ENCODE measurements around the gene CRYGN.

The CRYGN gene

DNA sequence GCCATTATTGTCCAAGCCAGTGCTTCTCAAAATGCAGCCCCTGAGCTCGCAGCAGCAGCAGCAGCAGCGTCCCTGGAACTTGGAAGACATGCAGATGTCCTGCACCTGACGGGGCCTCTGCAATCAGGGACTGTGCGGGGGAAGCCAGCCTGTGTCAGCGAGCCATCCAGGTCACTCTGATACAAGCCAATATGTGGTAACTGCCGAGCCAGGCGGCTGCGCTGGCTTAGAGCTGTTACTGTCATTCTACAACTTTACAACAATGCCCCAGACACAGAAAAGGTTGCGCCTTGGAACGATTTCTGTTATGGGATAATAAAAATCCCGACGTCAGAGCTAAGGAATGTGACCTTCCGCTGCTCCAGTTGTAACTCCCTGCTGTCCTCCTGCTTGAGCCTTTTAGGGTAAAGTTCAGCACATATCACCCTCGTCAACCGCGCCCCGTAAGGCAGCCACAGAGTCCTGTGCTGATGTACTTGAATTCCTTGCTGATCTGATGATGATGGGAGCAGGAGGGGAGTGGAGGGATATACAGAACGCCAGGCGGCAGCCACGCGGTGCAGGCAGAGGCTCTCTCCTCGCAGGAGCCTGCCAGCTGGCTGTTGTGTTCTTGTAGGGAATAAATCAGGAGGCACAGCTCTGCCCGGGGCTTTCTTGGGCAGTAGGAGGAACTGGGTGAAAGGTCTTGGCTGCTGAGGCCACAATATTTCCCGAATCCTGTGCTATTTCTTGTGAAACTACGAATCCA lies 20.0 kb upstream of the CRYGN start:
- no peak for DNase-seq

DNA sequence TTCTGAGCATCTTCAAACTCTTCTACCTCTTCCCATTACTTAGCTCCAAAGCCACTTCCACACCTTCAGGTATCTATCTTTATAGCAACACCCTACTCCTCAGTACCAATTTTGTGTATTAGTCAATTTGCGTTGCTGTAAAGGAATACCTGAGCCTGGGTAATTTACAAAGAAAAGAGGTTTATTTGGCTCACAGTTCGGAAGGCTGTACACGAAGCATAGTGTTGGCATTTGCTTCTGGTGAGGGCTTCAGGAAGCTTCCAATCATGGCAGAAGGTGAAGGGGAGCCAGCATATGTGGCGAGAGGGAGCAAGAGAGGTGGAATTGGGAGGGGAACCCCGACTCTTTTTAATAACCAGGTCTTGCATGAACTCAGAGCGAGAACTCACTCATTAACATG lies 17.6 kb upstream of the CRYGN start:
- no peak for DNase-seq

DNA sequence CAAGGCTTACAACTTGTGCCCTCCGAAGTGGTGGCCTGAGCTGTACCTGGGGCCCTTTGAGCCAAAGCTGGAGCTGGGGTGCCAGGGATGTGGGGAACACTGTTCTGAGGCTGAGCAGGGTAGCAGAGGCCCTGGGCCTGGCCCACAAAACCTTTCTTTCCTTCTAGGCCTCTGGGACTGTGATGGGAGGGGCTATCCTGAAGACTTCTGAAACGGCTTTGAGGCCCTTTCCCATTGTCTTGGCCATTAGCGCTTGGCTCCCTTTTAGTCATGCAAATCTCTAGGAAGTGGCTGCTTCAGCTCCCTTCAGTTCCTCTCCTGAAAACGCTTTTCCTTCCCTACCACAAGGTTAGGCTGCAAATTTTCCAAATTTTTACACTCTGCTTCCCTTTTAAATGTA lies 16.8 kb upstream of the CRYGN start:
- no peak for DNase-seq

DNA sequence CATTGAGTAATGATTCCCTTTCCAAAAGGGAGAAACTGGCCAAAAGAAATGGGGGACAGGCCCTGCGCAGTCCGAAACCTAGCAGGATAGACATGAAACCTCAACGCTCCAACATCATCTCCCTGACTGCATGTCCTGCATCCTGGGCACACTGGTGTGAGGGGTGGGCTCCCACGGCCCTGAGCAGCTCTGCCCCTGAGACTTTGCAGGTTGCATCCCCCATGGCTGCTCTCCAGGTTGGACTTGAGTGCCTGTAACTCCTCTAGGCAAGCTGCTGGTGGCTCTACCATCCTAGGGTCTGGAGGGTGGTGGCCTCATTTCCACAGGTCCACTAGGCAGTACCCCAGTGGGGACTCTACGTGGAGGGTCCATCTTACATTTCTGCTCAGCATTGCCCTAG lies 16.3 kb upstream of the CRYGN start:
- DNase-seq = no peak

DNA sequence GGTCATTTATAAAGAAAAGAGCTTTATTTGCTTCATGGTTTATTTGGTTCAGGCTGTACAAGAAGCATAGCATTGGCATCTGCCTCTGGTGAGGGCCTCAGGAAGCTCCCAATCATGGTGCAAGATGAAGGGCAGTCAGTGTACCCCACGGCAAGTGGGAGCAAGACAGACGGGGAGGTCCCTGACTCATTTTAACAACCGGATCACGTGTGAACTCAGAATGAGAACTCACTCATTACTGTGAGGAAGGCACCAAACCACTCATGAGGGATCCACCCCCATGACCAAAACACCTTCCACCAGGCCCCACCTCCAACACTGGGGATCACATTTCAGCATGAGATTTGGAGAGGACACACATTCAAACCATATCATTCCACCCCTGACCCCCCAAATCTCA lies 15.7 kb upstream of the CRYGN start:
- no peak for DNase-seq

DNA sequence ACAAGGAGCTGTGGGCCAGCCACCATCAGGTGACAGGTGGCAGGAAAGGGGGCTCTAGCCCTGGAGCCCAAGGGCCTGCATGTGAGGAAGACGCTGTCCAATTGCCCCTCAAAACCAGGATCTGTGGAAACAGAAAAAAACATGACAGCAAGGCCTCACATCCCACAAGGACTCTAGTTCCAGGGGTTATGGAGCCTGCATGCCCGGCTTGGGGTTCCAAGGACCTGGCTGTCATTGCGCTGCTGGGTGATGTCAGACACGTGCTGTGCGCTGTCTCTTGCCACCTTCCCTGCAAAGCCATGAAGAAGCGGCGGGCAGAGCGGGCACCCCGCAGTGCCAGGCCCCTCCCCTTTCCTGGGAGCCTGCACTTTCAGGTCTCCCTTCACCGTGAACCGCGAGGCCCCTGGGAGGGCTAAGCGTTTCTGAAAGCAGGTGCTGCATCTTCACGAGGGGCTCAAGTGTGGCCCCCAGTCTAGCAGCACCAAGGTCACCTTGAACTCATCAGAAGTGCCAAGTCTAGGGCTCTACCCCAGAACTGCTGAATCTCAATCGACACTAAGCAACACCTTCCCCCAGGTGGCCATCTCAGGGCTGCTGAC lies 15.1 kb upstream of the CRYGN start:
- no peak for DNase-seq

DNA sequence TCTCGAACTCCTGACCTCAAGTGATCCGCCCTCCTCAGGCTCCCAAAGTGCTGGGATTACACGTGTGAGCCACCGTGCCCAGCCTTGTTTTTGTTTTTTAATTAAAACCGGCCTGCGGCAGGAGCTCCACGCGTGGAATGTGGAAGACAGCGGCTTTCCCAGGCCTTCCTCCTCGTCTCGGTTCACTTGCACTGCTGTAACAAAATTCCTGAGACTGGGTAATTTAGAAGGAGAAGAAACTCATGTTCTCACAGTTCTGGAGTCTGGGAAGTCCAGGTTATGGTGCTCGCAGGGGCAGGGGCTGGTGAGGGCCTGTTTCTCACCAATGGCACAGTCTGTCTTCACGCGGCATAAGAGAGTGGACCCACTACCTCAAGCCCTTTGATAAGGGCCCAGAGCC lies 14.4 kb upstream of the CRYGN start:
- no peak for DNase-seq

DNA sequence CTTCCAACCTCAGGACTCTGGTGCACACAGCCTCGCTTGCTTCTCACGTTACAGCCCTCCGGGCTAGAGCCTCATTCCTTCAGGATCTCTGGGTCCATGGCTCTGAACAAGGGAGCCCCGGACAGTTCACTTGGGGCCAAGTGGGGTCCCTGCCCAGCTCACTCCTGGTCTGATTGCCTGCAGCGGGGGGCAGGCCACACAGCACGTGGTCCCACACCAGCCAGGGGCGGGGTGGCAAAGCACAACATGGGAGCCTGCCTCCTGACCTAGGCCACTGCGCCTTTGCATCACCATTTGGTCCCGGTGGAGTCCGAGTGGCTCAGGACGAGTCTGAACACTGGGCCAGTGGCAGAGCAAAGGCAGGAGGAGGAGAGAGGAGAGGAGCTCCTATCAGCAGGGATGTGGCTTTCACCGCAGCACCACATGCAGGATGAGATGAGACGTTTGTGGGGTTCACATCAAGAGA lies 13.4 kb upstream of the CRYGN start:
- no peak for DNase-seq

DNA sequence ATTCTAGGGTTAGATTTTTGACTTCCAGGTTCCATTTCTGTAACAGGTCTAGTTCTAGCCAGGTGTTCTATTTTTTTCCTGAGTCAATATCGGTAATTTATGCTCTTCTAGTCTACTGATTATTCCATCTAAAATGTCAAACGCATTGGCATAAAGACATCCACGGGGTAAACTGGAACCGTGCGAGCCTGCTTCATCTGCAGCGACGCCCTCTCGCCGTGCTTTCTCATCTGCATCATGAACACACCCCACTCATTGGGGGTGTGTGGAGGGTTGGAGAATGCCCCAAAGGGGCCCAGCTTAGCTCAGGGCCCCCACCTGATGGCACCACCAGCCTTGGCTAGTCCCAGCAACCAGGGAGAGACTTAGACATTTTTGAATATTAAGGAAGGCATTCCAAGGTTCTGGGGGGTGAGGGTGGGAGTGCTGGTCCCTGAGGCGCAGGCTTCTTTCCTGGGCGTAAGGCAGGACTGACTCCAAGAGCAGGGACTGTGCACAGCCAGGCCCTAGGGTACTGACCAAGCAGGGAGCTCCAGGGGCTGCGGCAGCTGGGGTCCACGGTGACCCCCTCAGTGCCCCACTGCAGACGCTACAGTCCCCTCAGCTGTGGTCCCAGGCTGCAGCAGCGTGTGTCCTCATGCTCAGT lies 12.9 kb upstream of the CRYGN start:
- no peak for DNase-seq

DNA sequence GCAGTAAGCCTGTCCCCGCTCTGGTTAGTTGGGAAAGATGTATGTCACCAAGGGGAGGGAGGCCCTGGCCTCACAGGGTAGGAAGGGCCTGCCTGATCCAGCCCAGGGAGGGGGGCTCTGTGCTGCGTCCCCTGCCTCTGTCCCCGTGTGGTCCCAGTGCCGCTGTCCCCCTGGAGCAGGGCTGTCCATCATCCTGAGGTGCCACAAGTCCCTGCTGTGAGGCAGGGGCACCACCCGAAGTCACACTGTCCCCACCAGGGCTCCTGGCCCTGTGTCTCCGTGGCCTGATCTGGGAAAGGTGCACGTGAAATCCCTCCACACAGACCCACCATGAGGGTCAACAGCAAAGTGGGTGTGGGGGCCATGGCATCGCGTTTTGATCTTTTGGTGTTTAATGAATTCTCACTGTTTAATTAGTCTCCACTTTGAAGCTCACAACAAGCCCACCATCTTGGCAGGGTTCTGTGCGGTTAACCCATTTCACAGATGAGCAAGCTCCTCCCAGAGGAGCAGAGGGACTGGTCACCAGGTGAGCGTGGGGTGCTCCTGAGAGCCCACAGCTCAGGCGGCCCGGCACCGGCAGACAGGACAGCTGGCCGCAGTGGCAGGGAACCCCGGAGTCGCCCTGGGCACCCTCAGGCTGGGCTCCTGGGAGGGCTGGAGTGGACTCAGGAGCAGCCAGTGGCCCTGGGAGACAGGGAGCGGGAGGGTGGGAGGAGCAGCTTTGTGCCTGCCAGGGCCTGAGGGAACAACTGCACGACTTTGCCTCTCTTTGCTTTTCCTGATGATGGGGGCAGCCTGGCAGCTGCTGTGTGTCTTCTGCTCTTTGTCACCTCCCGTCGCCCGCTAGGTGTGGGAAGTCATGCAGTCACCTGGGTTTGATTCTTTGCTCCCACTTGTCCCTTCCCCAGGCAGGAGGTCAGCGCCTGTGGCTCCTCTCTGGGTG lies 12.0 kb upstream of the CRYGN start:
- DNase-seq = no peak

DNA sequence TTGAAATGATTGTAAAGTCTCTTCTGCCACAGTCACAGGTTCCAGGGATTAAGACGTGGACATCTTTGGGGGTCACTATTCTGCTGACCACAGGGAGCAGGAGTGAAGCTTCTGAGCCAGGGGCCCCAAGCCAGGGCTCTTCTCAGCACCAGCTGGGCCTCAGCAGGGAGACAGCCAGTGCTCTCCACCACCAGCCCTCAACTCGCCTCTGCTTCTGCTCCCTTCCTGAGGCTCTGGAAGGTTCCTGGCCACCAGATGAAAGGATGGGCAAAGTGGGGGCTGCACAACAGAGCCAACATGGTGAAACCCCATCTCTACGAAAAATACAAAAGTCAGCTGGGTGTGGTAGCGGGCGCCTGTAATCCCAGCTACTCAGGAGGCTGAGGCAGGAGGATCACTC lies 11.2 kb upstream of the CRYGN start:
- DNase-seq = no peak

DNA sequence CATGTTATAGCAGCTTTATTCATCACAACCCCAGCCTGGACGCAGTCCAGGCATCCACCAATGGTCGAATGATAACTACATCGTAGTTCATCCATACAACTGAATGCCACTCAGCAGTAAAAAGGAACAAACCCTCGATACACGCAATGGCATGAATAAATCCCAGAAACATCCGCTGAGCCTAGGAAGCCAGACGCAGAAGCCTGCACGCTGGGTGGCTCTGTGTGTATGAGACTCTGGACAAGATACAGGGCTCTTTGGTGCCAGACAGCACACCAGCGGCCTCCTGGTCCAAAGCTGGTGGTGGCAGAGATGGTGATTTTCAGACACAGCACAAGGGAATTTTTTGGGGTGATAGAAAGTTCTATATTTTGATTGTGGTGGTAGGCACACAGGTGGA lies 10.0 kb upstream of the CRYGN start:
- DNase-seq = no peak

DNA sequence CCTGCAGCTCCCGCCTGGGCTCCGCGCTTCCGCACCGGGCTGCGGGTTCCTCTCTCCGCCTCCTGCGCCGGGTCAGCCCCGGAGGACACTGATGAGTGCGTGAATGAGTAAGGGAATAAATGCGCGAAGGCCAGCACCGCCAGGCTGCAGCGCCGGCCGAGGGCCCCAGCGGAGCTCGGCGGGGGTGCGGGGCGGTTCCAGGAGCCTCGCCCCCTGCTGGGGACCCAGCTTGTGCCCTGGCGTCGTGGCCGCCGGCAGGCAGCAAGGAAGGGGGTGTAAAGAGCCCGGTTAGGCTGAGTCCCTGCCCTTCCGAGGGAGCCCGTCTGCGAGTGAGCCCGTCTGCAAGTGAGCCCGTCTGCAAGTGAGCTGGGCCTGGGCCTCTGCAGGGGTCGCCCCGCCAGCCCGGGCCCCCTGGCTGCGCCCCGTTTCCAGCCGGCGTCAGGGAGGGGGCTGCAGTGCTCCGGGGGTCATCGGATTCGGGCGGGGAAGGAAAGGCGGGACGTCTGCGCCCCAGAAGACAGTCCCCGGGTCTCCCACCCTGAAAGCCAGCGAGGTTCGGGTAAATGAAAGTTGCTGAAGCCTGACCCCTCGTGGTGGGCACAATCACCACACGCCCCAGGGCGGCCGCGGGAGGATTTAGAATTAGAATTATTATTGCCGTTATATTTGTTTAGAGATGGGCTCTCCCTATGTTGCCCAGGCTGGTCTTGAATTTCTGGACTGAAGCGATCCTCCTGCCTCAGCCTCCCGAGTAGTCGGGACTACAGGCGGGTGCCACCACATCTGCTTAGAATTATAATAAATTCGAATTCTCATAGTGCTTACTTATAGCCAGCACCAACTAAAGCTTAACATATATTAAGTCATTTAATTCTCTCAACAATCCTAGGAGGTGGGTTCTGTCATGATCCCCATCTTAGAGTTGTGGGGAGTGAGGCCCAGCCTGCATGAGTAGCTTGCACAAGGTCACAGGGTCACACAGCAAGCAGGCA lies 8.6 kb upstream of the CRYGN start:
- DNase-seq = no peak

DNA sequence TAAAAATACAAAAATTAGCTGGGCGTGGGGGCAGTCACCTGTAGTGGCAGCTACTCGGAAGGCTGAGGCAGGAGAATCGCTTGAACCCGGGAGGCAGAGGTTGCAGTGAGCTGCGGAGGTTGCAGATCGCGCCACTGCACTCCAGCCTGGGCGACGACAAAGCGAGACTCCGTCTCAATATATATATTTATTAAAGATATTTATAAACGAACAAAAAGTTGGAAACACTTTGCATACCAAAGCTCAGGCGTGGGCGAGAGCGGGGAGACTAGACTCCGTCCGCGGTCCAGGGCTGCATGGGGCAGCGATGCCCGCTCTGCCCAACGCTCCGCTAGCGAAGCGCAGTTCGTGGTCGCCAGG lies 7.9 kb upstream of the CRYGN start:
- DNase-seq = no peak

DNA sequence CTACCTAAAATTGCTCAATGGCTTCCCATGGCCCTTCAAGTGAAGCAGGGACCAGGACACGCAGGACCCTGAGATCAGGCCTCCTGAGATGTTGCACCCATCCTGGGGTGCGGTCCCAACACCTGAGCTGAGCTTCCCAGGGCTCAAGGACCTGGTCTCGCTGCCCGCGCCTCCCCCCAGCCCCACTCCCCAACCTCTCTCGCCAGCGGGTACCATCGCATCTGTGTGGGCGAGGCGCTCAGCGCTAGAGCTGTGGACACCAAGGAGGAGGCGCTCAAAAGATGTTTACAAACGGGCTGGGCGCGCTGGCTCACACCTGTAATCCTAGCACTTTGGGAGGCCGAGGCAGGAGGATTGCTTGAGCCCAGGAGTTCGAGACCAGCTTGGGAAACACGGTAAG lies 7.4 kb upstream of the CRYGN start:
- DNase-seq = no peak

DNA sequence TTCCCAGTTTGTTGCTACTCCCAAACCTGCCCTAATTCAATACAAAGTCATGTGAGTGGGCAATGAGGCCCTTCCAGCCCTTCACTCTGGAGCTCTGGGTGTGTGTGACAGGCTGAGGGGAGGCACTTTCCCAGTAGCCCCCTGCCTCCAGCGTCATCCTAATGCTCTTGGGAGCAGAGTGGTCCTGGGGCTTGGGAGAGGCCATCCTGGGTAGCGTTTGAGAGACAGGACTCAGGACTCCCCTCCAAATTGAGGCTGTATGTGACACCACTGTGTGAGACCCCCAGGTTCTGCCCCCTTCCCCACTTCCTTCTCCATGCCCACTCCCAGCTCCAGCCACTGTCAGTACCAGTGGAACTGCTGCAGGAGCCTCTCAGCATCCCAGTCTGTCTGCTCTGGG lies 6.5 kb upstream of the CRYGN start:
- no peak for DNase-seq

DNA sequence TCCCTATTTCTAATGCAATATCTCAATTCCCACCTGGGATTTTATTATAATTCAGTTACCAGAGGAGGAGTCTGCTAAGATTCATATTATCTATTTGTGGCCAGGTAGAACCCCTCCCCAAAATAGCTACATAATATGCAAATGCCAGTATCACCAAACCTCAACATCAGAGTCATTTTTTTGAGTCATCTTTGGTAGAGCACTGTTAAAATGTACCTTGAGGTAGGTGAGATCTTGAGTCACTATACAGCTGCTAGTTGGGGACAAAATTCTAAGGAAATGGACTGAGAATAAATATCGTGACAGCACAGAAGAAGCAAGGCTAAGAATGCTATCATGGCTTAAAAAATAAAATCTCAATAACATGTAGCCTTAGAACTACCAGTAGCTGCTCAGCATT lies 4.7 kb upstream of the CRYGN start:
- DNase-seq = no peak

DNA sequence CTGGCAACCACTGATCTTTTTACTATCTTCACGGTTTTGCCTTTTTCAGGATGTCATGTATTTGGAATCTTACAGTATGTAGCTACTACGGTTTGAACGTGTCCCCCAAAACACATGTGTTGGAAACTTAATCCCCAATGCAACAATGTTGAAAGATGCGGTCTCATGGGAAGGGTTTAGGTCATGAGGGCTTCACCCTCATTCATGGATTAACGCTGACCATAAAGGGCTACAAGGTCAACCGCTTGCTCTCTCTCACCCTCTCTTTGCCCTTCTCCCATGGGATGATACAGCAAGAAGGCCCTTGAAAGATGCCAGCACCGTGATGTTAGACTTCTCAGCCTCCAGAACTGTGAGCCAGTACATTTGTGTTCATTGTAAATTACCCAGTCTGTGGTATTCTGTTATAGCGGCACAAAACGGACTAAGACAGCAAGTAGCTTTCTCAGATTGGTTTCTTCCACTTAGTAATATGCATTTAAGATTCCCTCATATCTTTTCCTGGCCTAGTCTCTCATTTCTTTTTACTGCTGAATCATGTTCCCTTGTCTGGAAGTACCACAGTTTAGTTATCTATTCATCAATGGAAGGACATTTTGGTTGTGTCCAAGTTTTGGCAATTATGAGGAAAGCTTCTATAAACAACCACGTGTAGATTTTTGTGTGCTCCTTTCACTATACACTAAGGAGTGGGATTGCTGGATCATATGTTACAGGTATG lies 3.0 kb upstream of the CRYGN start:
- no peak for DNase-seq

DNA sequence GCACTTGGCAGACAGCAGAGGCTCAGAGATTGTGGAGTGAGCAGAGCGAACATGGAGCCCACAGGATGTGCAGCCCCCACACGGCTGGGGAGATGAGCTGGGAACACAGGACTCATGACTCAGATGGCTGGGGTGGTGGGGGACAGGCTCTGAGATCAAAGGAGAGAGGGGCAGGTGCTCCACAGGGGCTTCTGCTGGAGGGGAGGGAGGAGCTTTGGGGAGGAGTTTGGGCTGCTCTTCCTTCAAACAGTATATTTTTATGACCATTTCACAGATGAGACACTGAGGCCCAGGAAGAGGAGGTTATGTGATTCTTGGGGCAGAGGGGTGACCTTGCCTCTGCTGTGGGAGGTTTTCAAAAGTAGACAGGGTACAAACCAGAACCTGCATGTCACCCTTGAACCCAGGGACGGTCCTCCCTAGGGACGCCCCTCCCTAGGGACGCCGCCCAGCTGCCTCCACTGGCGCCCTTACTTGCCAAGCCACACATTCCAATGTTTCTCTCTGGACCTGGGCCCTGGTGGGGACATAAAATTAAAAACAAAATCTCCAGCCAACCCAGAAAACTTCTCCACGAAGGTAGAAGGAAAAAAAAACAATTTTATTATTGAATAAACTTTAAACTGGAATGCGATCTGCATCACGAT lies 981 bp upstream of the CRYGN start:
- no peak for DNase-seq

DNA sequence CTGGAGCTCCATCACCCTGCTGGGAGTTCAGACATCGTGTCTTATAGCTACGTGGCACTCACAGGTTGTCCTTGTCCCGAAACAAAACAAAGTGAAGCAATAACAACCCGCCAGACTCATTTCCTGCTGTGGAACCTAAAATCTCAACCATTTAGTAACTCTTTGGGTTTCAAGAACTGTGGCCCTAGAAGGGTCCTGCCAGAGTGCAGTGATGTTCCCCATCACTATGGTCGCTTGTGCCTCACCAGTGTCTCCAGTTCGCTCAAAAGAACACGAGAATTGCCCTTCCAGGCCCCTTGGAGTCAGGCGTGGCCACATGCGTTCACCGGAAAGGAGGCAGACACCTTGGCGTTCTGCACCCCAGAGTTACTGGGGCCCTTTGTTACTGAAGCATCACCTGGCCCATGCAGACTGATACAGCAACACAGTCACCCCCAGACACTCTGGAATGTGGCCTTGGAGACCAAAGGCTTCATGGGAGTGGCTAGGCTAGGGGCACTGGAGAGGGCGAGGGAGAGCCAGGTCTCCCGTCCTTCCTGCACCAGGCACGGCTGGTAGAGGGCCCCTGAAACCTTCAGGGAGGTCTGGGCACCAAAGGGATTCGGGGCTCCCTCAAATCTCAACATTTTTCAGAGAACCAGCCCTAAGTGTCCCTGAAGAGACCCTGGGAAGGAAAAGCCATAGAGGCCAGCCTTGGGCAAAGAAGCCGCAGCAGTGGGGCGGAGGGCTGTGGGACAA lies 908 bp downstream of the CRYGN start:
- DNase-seq = no peak
